Coronary artery (tissue), 2 donors: ENCODE results near the gene EHD2.

Experiments used
- DNase-seq: peaks from one replicate; pipeline ENCODE4 v3.0.0-alpha.2; 2017; ENCODE audit warnings: low spot score
- H3K27ac ChIP-seq, 2 donors: fragments of 200-600 bp; sonication (generic); one replicate each; pipeline ENCODE4 v1.5.1; 2016 to 2019
- H3K4me3 ChIP-seq: fragments of 200-600 bp; sonication (generic); 2 replicates; pipeline ENCODE4 v1.5.1; 2016; ENCODE audit warnings: mild to moderate bottlenecking, moderate library complexity
- TF ChIP-seq, protein P1 (sequence below): fragments of 200-600 bp; sonication (generic); IDR thresholded peaks from one replicate; pipeline ENCODE4 v1.5.1; 2019; ENCODE audit warnings: antibody characterized with exemption

EHD2 gene

DNA sequence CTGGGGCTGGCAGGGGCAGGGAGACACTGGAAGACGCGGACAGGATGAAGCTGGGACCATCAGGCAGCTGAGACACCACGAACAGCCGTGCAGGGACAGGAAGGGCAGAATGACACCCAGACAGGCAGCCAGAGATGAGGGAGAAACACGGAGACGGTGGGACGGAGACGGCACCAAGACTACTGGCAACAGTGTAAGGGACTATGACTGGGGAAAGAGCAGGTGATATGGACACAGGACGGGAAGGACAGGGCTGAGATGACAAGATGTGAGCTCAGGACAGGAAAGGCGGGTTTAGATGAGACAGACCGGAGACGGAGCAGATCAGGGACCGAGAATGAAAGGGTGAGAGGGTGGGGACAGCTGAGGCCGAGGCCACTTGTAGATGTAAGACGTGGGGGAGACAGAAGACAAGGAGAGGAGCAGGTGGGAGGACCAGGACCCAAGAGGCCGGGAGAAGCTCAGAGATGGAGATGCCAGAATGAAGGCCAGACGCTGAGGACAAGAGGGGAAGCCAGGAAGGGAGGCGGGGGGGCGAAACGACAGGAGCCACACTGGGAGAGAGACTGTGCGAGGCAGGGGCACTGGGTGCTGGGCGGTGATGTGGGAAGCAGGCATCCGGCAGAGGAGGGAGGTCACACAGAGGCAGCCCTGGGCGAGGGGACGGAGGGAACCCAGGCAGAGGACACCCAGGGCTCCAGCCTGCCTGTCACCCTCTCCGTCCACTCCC is 17.5 kb upstream of the EHD2 start:
- Histone ChIP-seq H3K4me3 (no peak overlapping the region), H3K27ac (no peak overlapping the region)
- DNase-seq = no peak
- TF ChIP-seq, protein P1, sequence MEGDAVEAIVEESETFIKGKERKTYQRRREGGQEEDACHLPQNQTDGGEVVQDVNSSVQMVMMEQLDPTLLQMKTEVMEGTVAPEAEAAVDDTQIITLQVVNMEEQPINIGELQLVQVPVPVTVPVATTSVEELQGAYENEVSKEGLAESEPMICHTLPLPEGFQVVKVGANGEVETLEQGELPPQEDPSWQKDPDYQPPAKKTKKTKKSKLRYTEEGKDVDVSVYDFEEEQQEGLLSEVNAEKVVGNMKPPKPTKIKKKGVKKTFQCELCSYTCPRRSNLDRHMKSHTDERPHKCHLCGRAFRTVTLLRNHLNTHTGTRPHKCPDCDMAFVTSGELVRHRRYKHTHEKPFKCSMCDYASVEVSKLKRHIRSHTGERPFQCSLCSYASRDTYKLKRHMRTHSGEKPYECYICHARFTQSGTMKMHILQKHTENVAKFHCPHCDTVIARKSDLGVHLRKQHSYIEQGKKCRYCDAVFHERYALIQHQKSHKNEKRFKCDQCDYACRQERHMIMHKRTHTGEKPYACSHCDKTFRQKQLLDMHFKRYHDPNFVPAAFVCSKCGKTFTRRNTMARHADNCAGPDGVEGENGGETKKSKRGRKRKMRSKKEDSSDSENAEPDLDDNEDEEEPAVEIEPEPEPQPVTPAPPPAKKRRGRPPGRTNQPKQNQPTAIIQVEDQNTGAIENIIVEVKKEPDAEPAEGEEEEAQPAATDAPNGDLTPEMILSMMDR = no peak

- Histone ChIP-seq H3K4me3 (no peak overlapping the region), H3K27ac (no peak overlapping the region)
- no peak for DNase-seq
- TF ChIP-seq, protein P1 = no peak
Measured at GRCh38 chr19:47696635-47697034, 16.6 kb upstream of the EHD2 start.

DNA sequence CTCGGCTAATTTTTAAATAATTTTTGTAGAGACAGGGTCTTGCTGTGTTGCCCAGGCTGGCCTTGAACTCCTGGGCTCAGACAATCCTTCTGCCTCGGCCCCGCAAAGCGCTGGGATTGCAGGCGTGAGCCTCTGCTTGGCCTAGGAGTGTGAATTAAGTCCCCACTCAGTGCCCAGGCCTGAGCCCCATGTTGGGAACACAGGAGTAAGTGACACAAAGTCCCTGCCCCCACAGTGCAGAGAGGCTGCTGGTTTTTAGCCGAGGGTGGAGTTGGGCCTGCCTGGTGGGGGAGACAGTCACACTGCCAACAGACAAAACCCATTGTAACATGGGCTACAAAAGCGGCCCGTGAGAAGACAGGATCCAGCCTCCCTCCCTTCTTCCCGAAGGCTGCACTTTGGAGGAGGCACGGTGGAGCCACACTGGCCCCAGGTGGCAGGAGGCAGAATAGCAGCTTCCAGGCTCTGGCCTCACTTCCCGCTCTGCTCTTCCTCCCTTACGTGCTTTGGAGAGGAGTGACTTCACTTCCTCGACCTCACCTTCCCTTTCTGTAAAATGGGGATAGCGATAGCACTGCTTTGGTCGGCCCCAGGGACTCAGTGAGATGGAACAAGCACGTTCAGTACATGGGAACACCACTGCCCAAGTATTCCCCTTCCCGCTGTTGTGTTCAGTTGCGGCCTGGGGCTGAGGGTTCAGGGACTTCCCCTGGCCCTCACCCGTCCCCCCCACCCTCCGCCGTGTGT is 15.2 kb upstream of the EHD2 start:
- no peak for DNase-seq
- peak overlapping the region in 1 of 2 donors; percentile 46 for H3K27ac ChIP-seq
- TF ChIP-seq, protein P1 = peak; percentile 94
- no peak overlapping the region for H3K4me3 ChIP-seq

GRCh38 chr19:47698631-47699359 is 14.4 kb upstream of the EHD2 start:
- no peak for DNase-seq
- no peak overlapping the region for H3K27ac ChIP-seq
- TF ChIP-seq, protein P1 = no peak
- H3K4me3 ChIP-seq = no peak overlapping the region

- TF ChIP-seq, protein P1 = peak; percentile 61
- Histone ChIP-seq H3K4me3 (no peak overlapping the region), H3K27ac (no peak overlapping the region)
- DNase-seq = no peak
Measured at GRCh38 chr19:47699360-47699917, 13.8 kb upstream of the EHD2 start.

GRCh38 chr19:47700934-47701716 is 12.1 kb upstream of the EHD2 start:
- TF ChIP-seq, protein P1 = no peak
- DNase-seq = no peak
- Histone ChIP-seq H3K27ac (no peak overlapping the region), H3K4me3 (no peak overlapping the region)
